ENCODE measurements around the gene ZNF597.

GRCh38 chr16:3465911-3466584 lies 22.7 kb upstream of the ZNF597 start:
- TF ChIP-seq, protein P1, sequence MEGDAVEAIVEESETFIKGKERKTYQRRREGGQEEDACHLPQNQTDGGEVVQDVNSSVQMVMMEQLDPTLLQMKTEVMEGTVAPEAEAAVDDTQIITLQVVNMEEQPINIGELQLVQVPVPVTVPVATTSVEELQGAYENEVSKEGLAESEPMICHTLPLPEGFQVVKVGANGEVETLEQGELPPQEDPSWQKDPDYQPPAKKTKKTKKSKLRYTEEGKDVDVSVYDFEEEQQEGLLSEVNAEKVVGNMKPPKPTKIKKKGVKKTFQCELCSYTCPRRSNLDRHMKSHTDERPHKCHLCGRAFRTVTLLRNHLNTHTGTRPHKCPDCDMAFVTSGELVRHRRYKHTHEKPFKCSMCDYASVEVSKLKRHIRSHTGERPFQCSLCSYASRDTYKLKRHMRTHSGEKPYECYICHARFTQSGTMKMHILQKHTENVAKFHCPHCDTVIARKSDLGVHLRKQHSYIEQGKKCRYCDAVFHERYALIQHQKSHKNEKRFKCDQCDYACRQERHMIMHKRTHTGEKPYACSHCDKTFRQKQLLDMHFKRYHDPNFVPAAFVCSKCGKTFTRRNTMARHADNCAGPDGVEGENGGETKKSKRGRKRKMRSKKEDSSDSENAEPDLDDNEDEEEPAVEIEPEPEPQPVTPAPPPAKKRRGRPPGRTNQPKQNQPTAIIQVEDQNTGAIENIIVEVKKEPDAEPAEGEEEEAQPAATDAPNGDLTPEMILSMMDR (conservative IDR thresholded peaks at IDR 0.05 in 1 of 2, IDR thresholded peaks at IDR 0.05 in 1 of 2; ENCODE audit: low read depth in 1 of 2, low read length in 2 of 2): no peak
- TF ChIP-seq EZH2 (IDR thresholded peaks at IDR 0.05; ENCODE audit: low read length, missing control alignments): no peak

Data from fibroblast of lung (primary cell).